OCI-LY7 (cell line): Measurements from ENCODE around the gene NOL6. TPM values are rescaled to one million over a fixed set of nuclear protein-coding genes. Genes with fewer than 3 reads are reported as not detected.

Experiments used
- BruUV-seq: library from RNA; stranded (reverse); fragments of 400-500 nt; replicated peaks from 2 replicates; lab custom pipeline; 2021; lab: Mats Ljungman, UMichigan
- CTCF ChIA-PET: fragments of 300-600 bp; sonication (Branson Sonifier 250); formaldehyde crosslinking; loops from one replicate; lab custom pipeline; 2022; ENCODE audit warnings: antibody characterized with exemption; ENCODE audit not compliant: unreplicated experiment; lab: Charles Lee
- POLR2A ChIA-PET: fragments of 300-600 bp; sonication (Branson Sonifier 250); formaldehyde crosslinking; loops from one replicate; lab custom pipeline; 2022; ENCODE audit warnings: antibody characterized with exemption; lab: Charles Lee
- DNase-seq: peaks from one replicate; pipeline ENCODE4 v3.0.0-alpha.2; 2015; ENCODE audit warnings: low spot score
- H2AFZ ChIP-seq: fragments of 200-600 bp; sonication (generic), shearing (Covaris generic); 2 replicates; pipeline ENCODE4 v1.6.1; 2014; ENCODE audit warnings: mild to moderate bottlenecking, antibody characterized with exemption, low read length, moderate library complexity
- H3K27ac ChIP-seq: fragments of 200-600 bp; sonication (generic); 2 replicates; pipeline ENCODE4 v1.5.1; 2014; ENCODE audit warnings: mixed run types, low read depth, mild to moderate bottlenecking, moderate library complexity, low read length, inconsistent platforms; ENCODE audit not compliant: poor library complexity, severe bottlenecking
- H3K36me3 ChIP-seq: fragments of 200-600 bp; sonication (generic); 2 replicates; pipeline ENCODE4 v1.6.1; 2014; ENCODE audit warnings: mild to moderate bottlenecking, antibody characterized with exemption, low read length, moderate library complexity, mixed read lengths; ENCODE audit not compliant: insufficient read depth
- H3K4me1 ChIP-seq: fragments of 200-600 bp; sonication (generic); 2 replicates; pipeline ENCODE4 v1.5.1; 2014; ENCODE audit warnings: mild to moderate bottlenecking, low read length; ENCODE audit not compliant: insufficient read depth, poor library complexity, severe bottlenecking
- H3K4me2 ChIP-seq: fragments of 200-600 bp; sonication (generic); 2 replicates; pipeline ENCODE4 v1.6.1; 2014; ENCODE audit warnings: mild to moderate bottlenecking, low read length
- H3K4me3 ChIP-seq: fragments of 200-600 bp; sonication (generic); 2 replicates; pipeline ENCODE4 v1.5.1; 2014; ENCODE audit warnings: mild to moderate bottlenecking, low read depth, low read length; ENCODE audit not compliant: poor library complexity, severe bottlenecking
- H3K79me2 ChIP-seq: fragments of 200-600 bp; sonication (generic); 2 replicates; pipeline ENCODE4 v1.6.1; 2016; ENCODE audit warnings: low read depth, mild to moderate bottlenecking, low read length, moderate library complexity, mixed read lengths; ENCODE audit not compliant: insufficient read depth
- H3K9me2 ChIP-seq: fragments of 200-600 bp; sonication (generic); 2 replicates; pipeline ENCODE4 v1.6.1; 2016; ENCODE audit warnings: mild to moderate bottlenecking, low read length, mixed read lengths; ENCODE audit not compliant: insufficient read depth
- H3K9me3 ChIP-seq: fragments of 200-600 bp; sonication (generic); 2 replicates; pipeline ENCODE4 v1.6.1; 2014; ENCODE audit warnings: mild to moderate bottlenecking, mixed run types, low read length, mixed read lengths
- H4K20me1 ChIP-seq: fragments of 200-600 bp; sonication (generic); 2 replicates; pipeline ENCODE4 v1.6.1; 2014; ENCODE audit warnings: mild to moderate bottlenecking, antibody characterized with exemption, low read length, moderate library complexity, mixed read lengths; ENCODE audit not compliant: insufficient read depth
- EZH2phosphoT487 ChIP-seq: fragments of 200-600 bp; sonication (generic); IDR thresholded peaks from 2 replicates; pipeline ENCODE4 v1.6.1; 2018; ENCODE audit warnings: low read depth, borderline replicate concordance, mild to moderate bottlenecking, mixed run types, antibody characterized with exemption, low read length, moderate library complexity, mixed read lengths
- intact Hi-C: fragments of 100-400 bp; cut with micrococcal nuclease; formaldehyde crosslinking; loops from one replicate; pipeline ENCODE4 v1.10.0; 2022; ENCODE audit not compliant: unreplicated experiment
- total RNA-seq, 2 experiments: library from RNA; depleted of rRNA in 1 of 2; stranded (reverse); fragments of >200 nt in 1 of 2; shearing (Covaris generic) in 1 of 2; gene quantifications; 2 replicates each; pipeline ENCODE4 v1.2.3, GENCODE V29; 2014 to 2022
- TF ChIP-seq, protein P1 (sequence below): fragments of 200-600 bp; sonication (generic); conservative IDR thresholded peaks from 2 replicates; pipeline ENCODE4 v1.5.1; 2014; ENCODE audit warnings: mild to moderate bottlenecking, antibody characterized with exemption, low read length, moderate library complexity, mixed read lengths

Gene NOL6
- total RNA-seq, 2 experiments from 2014 or later, result 28.8 to 30.9 TPM

DNA sequence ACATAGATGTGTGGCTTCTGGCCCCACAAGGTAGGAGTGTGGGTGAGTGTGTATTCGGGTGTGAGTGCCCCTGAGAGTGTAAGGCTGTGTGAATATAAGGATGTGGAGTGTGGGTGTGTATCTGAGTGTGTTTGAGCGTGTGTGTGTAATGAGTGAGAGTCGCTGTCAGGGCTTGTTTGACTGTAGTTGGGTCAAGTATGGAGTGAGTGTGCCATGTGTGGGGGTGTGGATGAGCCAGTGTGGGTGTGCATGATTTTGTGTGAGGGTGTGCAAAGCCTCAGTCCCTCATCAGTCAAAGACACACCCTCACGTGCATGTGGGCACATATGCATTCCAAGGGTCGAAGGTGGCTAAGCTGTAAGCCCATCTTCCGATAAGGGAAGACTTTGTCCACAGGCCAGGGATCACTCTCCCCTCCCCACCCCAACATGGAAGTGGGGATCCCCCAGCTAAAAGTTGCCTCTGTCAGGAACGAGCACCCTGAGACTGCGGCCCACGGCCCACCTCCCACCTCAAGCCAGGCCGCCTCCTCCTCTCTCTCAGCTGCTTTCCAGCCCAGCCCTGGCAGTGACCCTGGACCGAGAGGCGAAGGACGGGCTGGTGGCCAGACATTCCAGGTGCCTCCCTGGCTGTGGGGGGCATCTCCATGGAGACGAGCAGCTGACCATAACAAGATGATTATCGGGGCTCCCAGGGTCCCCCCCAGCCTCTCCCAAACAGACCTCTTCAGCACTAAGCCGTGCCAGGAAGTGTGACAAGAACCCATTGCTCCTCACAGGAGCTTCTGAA is 39.2 kb downstream of the NOL6 start:
- no peaks in the 10 kb centered on the region for H3K9me2 ChIP-seq
- no peak overlapping the region for H3K4me2 ChIP-seq
- H3K27ac ChIP-seq, result no peak overlapping the region
- no peak overlapping the region for H3K4me3 ChIP-seq
- no peak overlapping the region for H2AFZ ChIP-seq
- ChIA-PET CTCF (interaction anchor here (1.5 kb wide), 1 partner anchor 18 kb away, joined by 4 read pairs; no protein-coding TSS in a partner anchor), POLR2A (interaction anchor here (1.1 kb wide), 1 partner anchor 23 kb away, joined by 3 read pairs; no protein-coding TSS in a partner anchor)
- no peaks in the 10 kb centered on the region for H4K20me1 ChIP-seq
- no peaks in the 10 kb centered on the region for H3K9me3 ChIP-seq
- no peak for TF ChIP-seq EZH2phosphoT487
- TF ChIP-seq, protein P1, sequence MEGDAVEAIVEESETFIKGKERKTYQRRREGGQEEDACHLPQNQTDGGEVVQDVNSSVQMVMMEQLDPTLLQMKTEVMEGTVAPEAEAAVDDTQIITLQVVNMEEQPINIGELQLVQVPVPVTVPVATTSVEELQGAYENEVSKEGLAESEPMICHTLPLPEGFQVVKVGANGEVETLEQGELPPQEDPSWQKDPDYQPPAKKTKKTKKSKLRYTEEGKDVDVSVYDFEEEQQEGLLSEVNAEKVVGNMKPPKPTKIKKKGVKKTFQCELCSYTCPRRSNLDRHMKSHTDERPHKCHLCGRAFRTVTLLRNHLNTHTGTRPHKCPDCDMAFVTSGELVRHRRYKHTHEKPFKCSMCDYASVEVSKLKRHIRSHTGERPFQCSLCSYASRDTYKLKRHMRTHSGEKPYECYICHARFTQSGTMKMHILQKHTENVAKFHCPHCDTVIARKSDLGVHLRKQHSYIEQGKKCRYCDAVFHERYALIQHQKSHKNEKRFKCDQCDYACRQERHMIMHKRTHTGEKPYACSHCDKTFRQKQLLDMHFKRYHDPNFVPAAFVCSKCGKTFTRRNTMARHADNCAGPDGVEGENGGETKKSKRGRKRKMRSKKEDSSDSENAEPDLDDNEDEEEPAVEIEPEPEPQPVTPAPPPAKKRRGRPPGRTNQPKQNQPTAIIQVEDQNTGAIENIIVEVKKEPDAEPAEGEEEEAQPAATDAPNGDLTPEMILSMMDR, result no peak
- H3K4me1 ChIP-seq, result peaks cover 4% of the 10 kb centered on the region
- no TSS peak for BruUV-seq
- no peaks in the 10 kb centered on the region for H3K36me3 ChIP-seq
- no peak for DNase-seq
- intact Hi-C loops, result no loop called here
- H3K79me2 ChIP-seq, result no peaks in the 10 kb centered on the region

DNA sequence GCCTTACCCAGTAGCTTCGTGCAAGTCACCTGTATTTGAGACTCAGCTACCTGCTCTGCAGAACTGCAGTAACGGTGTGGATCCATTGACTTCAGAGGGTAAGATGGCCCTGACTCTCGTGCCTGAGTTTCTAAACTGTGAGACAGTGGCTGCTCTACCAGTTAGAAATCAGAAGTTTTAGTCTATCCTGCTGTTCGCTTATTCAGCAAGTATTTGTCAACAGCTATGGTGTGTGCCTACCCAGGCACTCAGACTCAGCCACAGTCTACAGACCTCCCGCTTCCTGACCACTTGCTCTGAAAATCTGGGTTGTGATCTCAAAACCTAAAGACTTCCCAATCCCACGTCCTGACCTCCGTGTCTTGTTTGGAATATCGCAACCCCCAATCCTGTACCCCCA is 39.9 kb downstream of the NOL6 start:
- intact Hi-C loops, result no loop called here

More for the DNA sequence above, 39.9 kb downstream of the NOL6 start:
- Histone ChIP-seq H3K27ac (no peak overlapping the region), H3K79me2 (no peaks in the 10 kb centered on the region), H4K20me1 (no peaks in the 10 kb centered on the region), H2AFZ (no peak overlapping the region), H3K9me2 (no peaks in the 10 kb centered on the region), H3K36me3 (no peaks in the 10 kb centered on the region), H3K4me1 (peaks cover 4% of the 10 kb centered on the region), H3K4me3 (no peak overlapping the region), H3K4me2 (no peak overlapping the region), H3K9me3 (no peaks in the 10 kb centered on the region)
- POLR2A ChIA-PET, result interaction anchor here (0.9 kb wide), 1 partner anchor 14 kb away, joined by 3 read pairs; no protein-coding TSS in a partner anchor
- TF ChIP-seq, protein P1, result no peak
- TF ChIP-seq EZH2phosphoT487, result no peak
- CTCF ChIA-PET, result interaction anchor here (0.5 kb wide), 1 partner anchor 38 kb away, joined by 3 read pairs; no protein-coding TSS in a partner anchor
- BruUV-seq, result no TSS peak
- no peak for DNase-seq
